Measurements from ENCODE around the gene RHOT1. TPM values are rescaled to one million over a fixed set of nuclear protein-coding genes. Genes with fewer than 3 reads are reported as not detected.
A peak's percentile ranks its signal among the peaks of the same experiment; 100 is the strongest.
"Not testable (repeated sequence)": the region's sequence is repeated elsewhere in the genome, so short reads cannot be mapped to it uniquely, and the experiment has no call there.

Gene RHOT1
- total RNA-seq, 1 experiment from 2014 or later, result 39.1 TPM

DNA sequence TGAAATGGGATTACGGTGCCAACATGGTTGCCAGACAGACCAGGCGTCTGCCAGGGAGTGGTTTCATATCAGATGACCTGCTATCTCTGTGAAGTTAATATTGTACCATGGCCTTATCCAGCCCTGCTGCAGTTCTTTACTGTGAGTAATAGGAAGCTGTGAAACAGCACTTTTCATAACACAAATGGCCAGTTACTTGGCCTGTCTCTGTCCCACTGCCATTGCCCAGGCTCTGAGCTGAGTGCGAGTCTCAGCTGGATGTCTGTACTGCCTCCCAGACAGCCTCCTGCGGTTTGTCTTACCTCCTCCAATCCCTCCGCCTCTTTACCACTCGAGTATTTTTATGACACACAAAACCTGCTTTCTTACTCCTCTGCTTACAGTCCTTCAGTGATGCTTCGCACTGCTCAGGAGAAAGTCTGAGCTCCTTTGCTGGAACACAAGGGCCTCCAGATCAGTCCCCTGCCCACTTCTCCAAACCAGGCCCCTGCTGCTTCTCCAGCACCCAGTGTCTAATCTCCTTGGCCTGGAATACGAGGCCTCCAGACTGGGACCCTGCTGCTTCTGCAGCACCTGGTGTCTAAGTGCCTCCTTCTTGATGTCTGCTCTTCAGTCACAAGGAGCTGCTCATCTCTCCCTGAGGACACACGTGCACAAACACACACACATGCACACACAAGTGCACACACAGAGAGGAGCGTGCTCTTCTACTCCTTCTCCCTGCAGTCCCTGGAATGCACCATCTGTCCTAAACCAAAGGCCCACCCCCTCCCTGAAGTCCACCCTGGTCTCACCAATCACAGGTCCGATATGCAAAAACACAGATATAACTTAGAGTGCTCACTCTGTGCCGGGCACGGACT is 17.1 kb upstream of the RHOT1 start:
- no peak for DNase-seq (ENCODE audit: low read depth)

DNA sequence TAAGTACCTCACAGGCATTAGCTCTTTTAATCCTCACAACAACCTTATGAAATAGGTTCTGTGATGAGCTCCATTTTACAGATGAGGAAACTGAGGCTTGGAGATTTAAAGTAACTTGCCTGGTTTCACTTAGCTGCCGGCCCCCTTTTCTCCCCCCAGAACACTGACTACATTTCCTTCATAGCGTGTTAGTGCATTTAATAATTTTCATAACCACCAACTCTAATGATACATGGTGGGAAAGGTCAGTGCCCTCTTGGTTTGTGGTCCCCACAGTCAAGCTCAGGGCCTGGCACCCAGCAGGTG is 16.5 kb upstream of the RHOT1 start:
- no peak for DNase-seq (ENCODE audit: low read depth)

DNA sequence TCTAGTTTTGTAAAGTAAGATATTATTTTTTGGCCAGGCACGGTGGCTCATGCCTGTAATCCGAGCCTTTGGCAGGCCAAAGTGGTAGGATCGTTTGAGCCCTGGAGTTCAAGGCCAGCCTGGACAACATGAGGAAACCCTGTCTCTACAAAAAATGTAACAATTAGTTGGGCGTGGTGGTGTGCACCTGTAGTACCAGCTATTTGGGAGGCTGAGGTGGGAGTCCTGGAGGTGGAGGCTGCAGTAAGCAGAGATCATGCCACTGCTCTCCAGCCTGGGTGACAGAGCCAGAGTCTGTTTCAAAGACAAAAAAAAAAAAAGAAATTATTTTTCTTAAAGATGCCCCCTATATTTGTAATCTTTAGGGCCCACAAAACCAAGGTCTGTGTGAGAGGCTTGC is 16.0 kb upstream of the RHOT1 start:
- no peak for DNase-seq (ENCODE audit: low read depth)

DNA sequence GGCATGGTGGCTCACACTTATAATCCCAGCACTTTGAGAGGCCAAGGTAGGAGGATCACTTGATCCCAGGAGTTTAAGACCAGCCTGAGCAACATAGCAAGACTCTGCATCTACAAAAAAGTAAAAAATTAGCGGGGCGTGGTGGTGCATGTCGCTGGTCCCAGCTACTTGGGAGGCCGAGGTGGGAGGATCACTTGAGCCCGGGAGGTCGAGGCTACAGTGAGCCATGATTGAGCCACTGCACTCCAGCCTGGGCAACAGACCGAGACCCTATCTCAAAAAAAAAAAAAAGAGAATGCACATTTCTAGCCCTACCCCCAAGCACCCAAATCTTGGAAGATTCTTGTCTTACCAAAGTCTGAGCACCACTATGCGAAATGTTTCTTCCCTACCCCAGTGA is 15.6 kb upstream of the RHOT1 start:
- DNase-seq (ENCODE audit: low read depth), result no peak

DNA sequence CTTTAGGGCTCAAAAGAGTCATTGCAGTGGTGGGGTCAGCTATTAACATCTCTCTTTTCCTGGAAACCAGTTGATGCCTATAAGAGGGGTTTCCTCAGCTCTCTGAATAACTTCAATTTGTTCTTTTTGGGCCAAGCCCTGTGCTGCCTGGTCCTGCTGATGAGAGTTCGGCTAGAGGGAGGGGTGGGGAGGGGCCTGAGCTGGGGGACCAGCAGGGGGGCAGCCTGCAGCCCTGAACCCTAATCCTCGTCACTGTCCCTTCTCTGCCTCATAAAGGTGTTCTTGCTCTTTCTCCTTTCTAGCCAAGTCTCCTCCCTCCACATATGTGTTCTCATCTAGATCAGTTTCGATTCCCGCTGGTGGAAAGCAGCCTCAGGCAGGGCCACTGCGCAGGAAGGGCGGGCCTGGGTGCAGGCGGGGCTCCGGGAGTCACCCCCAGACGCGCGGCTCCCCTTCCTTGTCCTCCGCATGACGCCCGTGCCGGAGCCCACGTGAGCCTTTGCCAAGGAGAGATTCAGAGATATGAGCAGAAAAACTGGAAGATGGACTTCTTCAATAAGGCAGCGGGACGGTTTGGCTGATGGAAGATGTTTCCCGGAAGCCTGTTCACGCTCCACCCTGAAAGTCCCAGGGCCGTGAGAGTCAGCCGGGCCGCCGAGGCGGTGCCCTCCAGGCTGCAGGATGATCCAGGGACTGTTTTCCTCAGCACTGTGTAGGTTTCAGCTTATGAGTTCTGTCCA is 15.0 kb upstream of the RHOT1 start:
- DNase-seq (ENCODE audit: low read depth), result peak; percentile 94

DNA sequence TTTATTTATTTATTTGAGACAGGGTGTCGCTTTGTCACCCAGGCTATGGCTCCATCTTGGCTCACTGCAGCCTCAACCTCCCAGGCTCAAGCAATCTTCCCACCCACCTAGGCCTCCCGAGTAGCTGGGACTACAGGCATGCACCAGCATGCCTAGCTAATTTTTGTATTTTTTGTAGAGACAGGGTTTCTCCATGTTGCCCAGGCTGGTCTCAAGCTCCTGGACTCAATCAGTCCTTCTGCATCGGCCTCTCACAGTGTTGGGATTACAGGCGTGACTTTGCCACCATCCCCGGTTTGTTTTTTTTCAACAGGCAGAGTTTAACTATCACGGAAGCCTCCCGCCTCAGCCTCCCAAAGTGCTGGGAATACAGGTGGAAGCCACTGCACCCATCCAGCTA is 13.8 kb upstream of the RHOT1 start:
- not testable (repeated sequence) for DNase-seq (ENCODE audit: low read depth)

DNA sequence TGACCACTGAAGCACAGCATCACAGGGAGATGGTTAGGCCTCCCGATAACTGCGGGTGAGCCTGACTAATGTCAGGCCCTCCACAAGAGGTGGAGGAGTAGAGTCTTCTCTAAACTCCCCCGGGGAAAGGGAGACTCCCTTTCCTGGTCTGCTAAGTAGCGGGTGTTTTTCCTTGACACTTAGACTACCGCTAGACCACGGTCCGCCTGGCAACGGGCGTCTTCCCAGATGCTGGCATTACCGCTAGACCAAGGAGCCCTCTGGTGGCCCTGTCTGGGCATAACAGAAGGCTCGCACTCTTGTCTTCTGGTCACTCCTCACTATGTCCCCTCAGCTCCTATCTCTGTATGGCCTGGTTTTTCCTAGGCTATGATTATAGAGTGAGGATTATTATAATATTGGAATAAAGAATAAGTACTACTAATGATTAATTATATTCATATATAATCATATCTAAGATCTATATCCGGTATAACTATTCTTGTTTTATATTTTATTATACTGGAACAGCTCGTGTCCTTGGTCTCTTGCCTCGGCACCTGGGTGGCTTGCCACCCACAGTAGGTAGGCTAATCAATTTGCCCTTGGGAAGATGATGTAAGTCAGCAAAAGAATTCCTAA is 6.7 kb upstream of the RHOT1 start:
- DNase-seq (ENCODE audit: low read depth), result not testable (repeated sequence)

DNA sequence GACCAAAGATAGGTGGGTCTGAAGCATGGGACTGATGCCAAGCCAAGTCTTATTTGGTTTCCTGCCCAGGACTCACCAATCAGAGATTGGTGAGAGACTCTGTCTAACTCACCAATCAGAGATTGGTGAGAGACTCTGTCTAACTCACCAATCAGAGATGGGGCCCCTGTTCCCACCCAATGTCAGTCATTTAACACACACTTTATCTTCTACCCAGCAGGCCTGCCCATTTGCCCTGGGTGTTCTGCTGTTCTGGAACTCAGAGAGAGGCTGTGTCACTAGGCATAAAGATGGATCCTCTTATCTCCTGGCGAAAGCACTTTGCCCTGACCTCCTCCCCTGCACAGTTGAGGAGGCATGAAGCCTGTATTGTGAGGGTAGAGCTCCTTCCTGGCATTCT is 5.4 kb upstream of the RHOT1 start:
- DNase-seq (ENCODE audit: low read depth), result no peak

DNA sequence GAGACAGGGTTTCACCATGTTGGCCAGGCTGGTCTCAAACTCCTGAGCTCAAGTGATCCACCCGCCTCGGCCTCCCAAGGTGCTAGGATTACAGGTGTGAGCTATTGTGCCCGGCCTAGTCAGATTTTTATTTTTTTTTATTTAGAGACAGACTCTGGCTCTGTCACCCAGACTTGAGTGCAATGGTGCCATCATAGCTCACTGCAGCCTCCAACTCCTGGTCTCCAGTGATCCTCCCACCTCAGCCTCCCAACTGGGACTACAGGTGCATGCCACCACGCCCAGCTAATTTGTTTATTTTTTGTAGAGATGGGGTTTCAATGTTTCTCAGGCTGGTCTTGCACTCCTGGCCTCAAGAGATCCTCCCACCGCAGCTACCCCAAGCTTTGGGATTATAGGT is 2.8 kb upstream of the RHOT1 start:
- not testable (repeated sequence) for DNase-seq (ENCODE audit: low read depth)

DNA sequence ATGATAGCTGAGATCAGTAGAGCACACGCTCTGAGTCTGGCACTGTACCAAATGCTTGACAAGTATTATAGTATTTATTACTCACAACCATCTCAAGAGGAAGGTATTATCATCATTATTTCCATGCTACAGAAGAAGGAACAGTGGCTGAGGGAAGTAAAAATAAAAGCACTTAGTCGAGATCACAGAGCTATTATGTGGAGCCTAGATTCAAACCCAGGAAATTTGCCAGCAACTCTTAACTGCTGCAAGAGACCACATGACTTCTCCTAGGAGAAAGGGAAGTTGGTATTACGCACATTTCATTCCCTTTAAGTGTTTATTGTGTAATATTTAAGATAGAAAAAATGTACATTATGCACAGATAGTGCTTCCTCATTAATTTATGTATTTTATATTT is 1.0 kb upstream of the RHOT1 start:
- peak; percentile 78 for DNase-seq (ENCODE audit: low read depth)

DNA sequence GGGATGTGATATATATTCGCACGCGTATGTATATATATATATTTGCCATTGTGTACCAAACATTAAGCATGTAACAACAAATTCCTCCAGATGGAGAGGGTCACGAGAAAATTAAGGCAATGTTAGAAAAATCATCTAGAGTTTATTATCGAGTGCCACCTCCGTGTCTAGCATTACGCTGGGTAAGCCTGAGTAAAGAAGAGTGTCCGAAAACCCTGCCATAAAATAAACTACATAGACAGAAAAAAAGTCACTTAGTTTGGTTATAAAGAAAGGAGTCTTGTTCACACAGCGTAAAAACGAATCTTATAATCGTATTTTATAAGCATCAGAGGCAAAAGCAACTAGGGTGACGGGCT is 644 bp upstream of the RHOT1 start:
- DNase-seq (ENCODE audit: low read depth), result no peak

DNA sequence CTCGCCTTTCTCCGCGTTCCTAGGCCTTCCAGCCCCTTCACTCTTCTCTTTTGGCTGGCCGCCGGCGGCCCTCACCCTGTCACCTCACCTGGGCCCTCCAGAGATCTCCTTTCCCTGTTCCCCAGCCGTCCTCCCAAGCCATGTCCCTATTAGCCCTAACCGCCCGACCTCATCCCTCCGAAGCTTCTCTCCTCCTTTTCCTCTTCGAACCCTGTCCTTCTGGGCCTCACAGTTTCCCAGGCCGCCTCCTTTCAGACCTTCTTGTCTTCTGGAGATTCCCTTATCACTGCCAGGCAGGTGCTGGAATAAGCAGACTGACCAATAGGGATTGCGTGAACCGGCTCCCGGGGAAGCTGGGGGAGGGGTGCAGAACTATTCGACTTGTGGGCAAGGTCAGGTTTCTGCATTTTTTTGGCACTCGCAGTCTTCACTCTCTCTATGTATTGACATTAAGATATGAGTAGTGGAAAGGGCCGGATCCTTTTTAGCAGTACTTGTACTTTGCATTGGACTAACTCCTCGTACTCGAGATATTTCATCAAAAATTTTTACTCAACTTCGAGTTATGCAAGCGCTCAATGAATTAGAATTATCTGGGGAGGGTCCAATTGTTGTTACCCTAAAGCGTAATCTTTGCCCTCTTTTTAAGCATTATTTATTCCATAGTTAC is 690 bp downstream of the RHOT1 start:
- DNase-seq (ENCODE audit: low read depth), result peak; percentile 70

DNA sequence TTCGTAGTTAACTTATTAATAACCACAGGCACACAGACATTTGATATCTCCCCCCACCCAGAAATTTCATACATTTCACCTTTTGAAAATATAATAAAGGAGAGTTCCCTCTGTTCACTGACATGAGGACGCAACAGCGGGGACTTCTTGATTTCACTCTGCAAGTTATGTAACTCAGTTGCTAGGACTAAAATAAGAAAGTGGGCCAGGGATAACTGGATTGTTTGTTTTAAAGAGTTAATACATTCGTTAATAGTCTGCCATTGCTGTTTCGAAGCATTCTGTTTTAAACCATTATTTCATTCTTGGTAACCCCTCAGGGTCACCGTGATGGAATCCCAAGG is 1.2 kb downstream of the RHOT1 start:
- no peak for DNase-seq (ENCODE audit: low read depth)

DNA sequence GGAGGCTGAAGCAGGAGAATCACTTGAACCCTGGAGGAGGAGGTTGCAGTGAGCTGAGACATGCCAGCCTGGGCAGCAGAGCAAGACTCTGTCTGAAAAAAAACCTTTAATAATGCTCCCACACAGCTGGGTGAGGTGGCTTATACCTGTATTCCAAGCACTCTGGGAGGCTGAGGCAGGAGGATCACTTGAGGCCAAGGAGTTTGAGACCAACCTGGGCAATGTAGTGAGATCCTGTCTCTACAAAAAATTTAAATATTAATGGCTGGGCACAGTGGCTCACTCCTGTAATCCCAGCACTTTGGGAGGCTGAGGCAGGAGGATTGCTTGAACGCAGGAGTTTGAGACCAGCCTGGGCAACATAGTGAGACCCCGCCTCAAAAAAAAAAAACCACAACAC is 2.1 kb downstream of the RHOT1 start:
- DNase-seq (ENCODE audit: low read depth), result not testable (repeated sequence)

DNA sequence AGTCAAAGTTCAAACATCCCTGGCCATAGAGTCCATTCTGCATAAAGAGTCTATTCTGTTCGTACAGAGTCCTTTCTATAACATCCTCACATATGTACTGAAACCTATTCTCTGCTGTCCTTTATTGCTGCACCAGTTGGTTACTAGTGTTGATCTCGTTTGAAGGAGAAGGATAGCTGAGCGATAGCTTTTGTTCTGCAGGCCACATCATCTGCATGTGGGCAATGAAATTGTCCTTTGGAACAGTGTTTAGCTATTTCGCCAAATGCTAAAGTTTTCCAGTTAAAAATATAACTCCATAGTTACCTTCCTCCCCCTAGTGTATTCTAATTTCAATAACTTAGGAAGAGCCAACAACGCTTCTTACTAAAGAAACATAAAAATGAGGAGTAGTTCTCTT is 6.0 kb downstream of the RHOT1 start:
- DNase-seq (ENCODE audit: low read depth), result no peak

DNA sequence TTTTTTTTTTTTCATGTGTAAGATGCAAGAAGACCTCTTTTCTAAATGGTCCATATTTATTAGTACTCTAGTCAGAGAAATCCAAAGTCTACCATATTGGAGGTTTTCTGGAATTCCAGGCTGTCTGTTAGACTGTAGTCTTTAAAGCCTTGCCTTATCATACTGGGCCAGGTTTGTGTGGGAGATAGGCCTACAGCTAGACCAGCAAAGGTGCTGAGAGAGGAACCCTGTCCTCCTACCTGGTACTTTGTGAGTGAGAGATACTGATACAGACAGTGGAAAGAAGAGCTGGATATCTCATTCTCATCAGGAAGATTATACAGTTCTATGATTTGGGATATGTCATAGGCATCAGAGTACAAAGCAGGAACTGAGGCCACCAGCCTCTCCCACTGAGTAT is 8.1 kb downstream of the RHOT1 start:
- DNase-seq (ENCODE audit: low read depth), result no peak

DNA sequence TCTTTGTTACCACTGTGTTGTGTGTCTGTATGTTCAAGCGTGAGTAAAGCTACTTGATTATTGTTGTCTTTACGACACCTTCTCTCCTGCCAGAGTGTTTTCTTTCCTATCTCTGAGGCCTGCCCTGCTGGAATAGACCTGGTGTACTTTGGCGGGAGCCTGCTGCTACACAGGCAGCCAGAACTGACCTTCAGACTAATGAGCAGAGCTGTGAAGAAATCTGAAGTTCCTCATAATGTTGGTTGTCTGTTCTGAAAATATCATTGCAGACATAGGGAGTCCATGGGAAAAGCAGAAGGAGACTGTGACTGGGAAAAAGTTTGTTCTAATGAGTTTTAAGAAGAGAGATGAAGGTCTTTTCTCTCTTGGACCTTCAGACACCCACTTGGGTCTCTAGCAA is 9.8 kb downstream of the RHOT1 start:
- DNase-seq (ENCODE audit: low read depth), result no peak

DNA sequence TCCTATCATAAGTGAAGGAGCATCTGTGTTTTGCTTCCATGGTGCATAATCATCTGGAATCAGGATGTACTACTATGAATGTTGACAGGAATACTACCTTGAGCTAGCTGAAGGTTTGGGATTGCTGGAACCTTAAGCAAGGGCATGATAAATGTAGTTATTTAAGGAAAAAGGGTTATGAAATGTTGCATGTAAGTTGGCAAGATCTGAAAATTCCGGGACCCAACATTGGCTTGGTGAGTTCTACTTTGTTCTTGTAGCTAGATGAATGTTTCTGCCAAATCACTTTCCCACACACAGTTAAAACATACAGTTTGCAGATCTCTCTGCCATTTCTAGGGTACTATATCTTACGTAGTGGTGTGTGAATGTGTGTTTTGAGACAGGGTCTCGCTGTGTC is 13.6 kb downstream of the RHOT1 start:
- no peak for DNase-seq (ENCODE audit: low read depth)

DNA sequence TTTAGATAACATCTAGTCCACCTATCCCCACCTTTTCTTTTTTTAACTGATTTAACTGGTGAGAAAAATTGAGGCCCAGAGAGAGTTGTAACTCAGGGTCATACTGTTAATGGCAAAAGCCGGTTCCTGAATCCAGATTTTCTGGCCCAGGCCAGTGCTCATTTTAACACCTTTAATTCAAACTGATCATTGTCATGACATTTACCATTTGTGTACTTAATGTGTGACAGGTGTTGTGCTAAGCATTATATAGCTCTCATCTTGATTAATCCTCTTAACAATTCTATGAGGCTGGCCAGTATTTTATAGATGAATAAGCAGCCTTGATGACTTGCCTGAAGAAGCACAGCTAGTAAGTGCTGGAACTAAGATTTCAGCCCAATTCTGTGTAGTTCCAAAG is 14.4 kb downstream of the RHOT1 start:
- DNase-seq (ENCODE audit: low read depth), result no peak

DNA sequence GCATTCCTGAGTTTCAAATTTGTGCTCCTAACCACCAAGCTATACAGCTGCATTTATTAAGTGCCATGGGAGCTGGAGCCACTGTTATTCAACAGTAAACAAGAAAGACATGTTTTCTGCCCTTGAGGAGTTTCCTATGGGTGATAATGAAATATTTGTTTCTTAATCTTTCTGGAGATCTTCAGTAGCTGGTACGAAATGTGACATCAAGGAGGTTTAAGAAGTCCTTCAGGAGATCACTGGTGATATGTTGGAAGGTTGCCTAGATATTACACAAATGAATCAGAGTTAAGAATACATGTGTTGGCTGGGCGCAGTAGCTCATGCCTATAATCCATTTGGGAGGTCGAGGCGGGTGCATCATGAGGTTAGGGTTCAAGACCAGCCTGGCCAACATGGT is 14.9 kb downstream of the RHOT1 start:
- DNase-seq (ENCODE audit: low read depth), result peak; percentile 59

DNA sequence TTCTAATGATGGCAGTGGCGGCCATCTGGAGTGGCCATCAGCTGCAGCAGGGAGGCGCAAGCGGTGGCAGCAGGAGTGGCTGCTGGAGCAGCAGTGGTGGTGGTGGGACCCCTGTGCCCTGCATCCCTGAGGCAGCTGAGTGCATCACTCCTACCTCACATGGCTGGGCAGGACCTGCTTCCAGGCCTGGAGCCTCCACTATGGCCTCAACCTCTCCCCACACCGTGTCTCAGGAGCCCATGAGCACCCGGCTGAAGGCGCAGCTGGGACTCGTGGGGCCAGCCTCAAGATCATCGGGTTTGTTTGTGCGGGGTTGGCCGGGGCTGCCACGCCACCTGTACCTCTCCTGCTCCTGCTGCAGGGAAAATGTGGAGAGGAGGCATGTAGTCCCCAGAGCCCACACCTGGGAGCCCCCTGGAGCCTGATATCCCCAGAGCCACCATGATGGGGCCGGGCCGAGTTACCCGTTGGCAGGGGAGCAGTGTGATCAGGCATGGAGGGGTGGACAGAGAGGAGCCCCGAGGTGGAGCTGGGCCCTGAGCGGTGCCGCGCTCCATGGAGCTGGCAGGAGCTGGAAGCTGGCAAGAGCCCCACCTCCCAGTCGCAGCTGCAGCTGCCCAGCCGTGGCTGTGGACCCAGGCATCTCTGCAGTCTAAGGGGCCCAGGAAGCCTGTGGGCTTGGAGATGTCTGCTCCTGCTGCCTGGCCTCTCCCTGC is 16.7 kb downstream of the RHOT1 start:
- DNase-seq (ENCODE audit: low read depth), result no peak
